Hepatocyte (in vitro differentiated cells): ENCODE data around the gene HRH1. TPM values are rescaled to one million over a fixed set of nuclear protein-coding genes. Genes with fewer than 3 reads are reported as not detected.

Experiments
- DNase-seq: peaks from one replicate; pipeline ENCODE4 v3.0.0-alpha.2; 2016; ENCODE audit warnings: low spot score
- H2AFZ ChIP-seq: fragments of 200-600 bp; sonication (generic); 2 replicates; pipeline ENCODE4 v1.6.0; 2016; ENCODE audit warnings: antibody characterized with exemption, mild to moderate bottlenecking
- H3K27ac ChIP-seq: fragments of 200-600 bp; sonication (generic); 2 replicates; pipeline ENCODE4 v1.5.1; 2016; ENCODE audit warnings: mild to moderate bottlenecking
- H3K27me3 ChIP-seq: fragments of 200-600 bp; sonication (generic); 2 replicates; pipeline ENCODE4 v1.6.1; 2016
- H3K36me3 ChIP-seq: fragments of 200-600 bp; sonication (generic); replicated peaks from 2 replicates; pipeline ENCODE4 v1.5.1; 2016; ENCODE audit warnings: low read depth; ENCODE audit not compliant: insufficient read depth
- H3K4me1 ChIP-seq: fragments of 200-600 bp; sonication (generic); 2 replicates; pipeline ENCODE4 v1.5.1; 2016; ENCODE audit warnings: mild to moderate bottlenecking, moderate library complexity; ENCODE audit not compliant: insufficient read depth
- H3K4me2 ChIP-seq: fragments of 200-600 bp; sonication (generic); 2 replicates; pipeline ENCODE4 v1.6.0; 2016
- H3K4me3 ChIP-seq: fragments of 200-600 bp; sonication (generic); 2 replicates; pipeline ENCODE4 v1.5.1; 2016; ENCODE audit warnings: mild to moderate bottlenecking
- H3K79me2 ChIP-seq: fragments of 200-600 bp; sonication (generic); 2 replicates; pipeline ENCODE4 v1.6.0; 2017; ENCODE audit warnings: mild to moderate bottlenecking
- H3K9me2 ChIP-seq: fragments of 200-600 bp; sonication (generic); replicated peaks from 2 replicates; pipeline ENCODE4 v1.6.0; 2017; ENCODE audit warnings: mild to moderate bottlenecking; ENCODE audit not compliant: insufficient read depth
- H3K9me3 ChIP-seq: fragments of 200-600 bp; sonication (generic); 2 replicates; pipeline ENCODE4 v1.5.1; 2016; ENCODE audit warnings: low read depth, mild to moderate bottlenecking
- H4K20me1 ChIP-seq: fragments of 200-600 bp; sonication (generic); 2 replicates; pipeline ENCODE4 v1.6.0; 2016; ENCODE audit warnings: mild to moderate bottlenecking; ENCODE audit not compliant: insufficient read depth, poor library complexity, severe bottlenecking
- EZH2 ChIP-seq: fragments of 200-600 bp; sonication (generic); IDR thresholded peaks from 2 replicates; pipeline ENCODE4 v1.6.1; 2016; ENCODE audit warnings: antibody characterized with exemption, mild to moderate bottlenecking, borderline replicate concordance
- EZH2phosphoT487 ChIP-seq: fragments of 200-600 bp; sonication (generic); IDR thresholded peaks from one replicate; pipeline ENCODE4 v1.6.1; 2018; ENCODE audit warnings: antibody characterized with exemption, mild to moderate bottlenecking, low read depth, moderate library complexity; ENCODE audit not compliant: unreplicated experiment, severe bottlenecking
- WGBS: methylation state at CpG from one replicate; pipeline ENCODE4 v1.1.6; 2016; ENCODE audit warnings: low lambda C conversion rate; ENCODE audit errors: missing lambda C conversion rate; 5-methylcytosine and 5-hydroxymethylcytosine counted together
- polyA plus RNA-seq: library from polyadenylated mRNA; unstranded; fragments of >200 nt; fragmentation: Nextera tagmentation; extraction: Ambion mirVana; gene quantifications from 2 replicates; pipeline ENCODE4 v1.2.1, GENCODE V29; 2016
- total RNA-seq: library from RNA; depleted of rRNA; stranded (reverse); fragments of >200 nt; gene quantifications from 2 replicates; pipeline ENCODE4 v1.2.3, GENCODE V29; 2014
- TF ChIP-seq, protein P1 (sequence below): fragments of 200-600 bp; sonication (generic); IDR thresholded peaks from 2 replicates; pipeline ENCODE4 v1.5.1; 2016; ENCODE audit warnings: antibody characterized with exemption, mild to moderate bottlenecking; ENCODE audit not compliant: poor library complexity

Gene HRH1
- total and polyA plus RNA-seq, 2 experiments from 2014 or later: 3.3 to 5.1 TPM

DNA sequence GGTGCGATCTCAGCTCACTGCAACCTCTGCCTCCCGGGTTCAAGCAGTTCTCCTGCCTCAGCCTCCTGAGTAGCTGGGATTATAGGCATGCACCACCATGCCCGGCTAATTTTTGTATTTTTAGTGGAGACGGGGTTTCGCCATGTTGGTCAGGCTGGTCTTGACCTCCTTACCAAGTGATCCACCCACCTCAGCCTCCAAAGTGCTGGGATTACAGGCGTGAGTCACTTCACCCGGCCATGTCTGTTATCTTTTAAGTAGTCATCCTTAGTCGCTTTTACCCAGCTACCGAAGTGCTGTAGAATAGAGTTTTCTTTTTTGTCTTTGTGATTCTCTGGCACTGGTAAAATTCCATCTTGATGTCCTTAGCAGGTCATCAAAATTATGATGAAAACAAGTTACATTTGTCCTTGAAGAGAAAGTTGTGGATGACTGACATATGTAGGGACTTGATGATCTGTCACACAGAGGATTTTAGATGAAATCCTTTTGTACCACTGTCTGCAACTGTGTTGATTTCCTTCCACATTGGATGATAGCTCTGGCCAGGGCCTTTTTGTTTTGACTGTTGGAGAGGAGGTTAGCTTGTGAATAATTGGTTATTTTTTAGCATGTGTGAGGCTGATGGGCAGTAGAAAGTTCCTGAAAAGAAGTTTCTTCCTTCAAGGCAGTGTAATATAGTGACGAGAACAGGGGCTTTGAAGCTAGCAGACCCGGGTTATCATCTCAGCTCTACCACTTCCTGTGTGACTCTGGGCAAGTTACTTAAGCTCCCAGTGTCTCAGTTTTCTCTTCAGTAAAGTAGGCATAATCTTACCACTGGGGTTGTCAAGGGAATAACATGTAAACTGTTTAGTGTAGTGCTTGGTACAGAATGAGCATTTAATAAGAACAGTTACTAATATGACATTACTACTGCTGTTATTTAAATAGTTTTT is 136.7 kb downstream of the HRH1 start:
- no peaks in the 10 kb centered on the region for H3K9me2 ChIP-seq
- peaks cover 16% of the 10 kb centered on the region for H3K4me1 ChIP-seq
- no peak overlapping the region for H3K4me3 ChIP-seq
- DNase-seq: no peak
- H3K4me2 ChIP-seq: no peak overlapping the region
- H3K36me3 ChIP-seq: no peaks in the 10 kb centered on the region
- WGBS: 76% methylated on average over 11 of the region's 11 CpGs
- H4K20me1 ChIP-seq: no peaks in the 10 kb centered on the region
- TF ChIP-seq, protein P1, sequence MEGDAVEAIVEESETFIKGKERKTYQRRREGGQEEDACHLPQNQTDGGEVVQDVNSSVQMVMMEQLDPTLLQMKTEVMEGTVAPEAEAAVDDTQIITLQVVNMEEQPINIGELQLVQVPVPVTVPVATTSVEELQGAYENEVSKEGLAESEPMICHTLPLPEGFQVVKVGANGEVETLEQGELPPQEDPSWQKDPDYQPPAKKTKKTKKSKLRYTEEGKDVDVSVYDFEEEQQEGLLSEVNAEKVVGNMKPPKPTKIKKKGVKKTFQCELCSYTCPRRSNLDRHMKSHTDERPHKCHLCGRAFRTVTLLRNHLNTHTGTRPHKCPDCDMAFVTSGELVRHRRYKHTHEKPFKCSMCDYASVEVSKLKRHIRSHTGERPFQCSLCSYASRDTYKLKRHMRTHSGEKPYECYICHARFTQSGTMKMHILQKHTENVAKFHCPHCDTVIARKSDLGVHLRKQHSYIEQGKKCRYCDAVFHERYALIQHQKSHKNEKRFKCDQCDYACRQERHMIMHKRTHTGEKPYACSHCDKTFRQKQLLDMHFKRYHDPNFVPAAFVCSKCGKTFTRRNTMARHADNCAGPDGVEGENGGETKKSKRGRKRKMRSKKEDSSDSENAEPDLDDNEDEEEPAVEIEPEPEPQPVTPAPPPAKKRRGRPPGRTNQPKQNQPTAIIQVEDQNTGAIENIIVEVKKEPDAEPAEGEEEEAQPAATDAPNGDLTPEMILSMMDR: no peak
- TF ChIP-seq EZH2 (no peak), EZH2phosphoT487 (no peak)
- peaks cover 4% of the 10 kb centered on the region for H3K79me2 ChIP-seq
- peak overlapping the region; percentile 19 for H3K27ac ChIP-seq
- H3K27me3 ChIP-seq: no peaks in the 10 kb centered on the region
- no peak overlapping the region for H2AFZ ChIP-seq
- no peaks in the 10 kb centered on the region for H3K9me3 ChIP-seq

DNA sequence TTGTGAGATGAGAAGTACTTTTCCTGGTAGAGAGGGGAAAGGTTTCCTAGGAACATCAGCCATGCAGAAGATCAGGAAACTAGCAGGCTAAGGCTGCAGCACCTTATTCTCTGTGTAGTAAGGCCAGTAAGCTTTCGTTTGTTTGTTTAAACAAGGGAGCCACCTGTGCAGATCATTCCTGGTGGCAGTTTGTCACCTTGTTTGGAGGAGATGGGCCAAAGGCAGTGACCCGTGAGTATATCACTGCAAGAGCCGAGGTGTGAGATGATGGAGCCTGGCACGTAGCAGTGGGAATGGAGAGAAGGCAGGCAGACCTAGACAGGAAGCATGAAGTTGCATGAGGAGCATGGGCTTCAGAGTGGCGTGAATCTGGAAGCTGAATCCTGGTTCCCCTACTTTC is 137.5 kb downstream of the HRH1 start:
- Histone ChIP-seq H3K36me3 (no peaks in the 10 kb centered on the region), H3K27ac (no peak overlapping the region), H3K9me3 (no peaks in the 10 kb centered on the region), H4K20me1 (no peaks in the 10 kb centered on the region), H2AFZ (no peak overlapping the region), H3K79me2 (peaks cover 4% of the 10 kb centered on the region), H3K4me3 (no peak overlapping the region), H3K9me2 (no peaks in the 10 kb centered on the region), H3K4me2 (no peak overlapping the region), H3K27me3 (no peaks in the 10 kb centered on the region), H3K4me1 (peaks cover 15% of the 10 kb centered on the region)
- no peak for DNase-seq
- WGBS: 88% methylated on average over 5 of the region's 5 CpGs
- no peak for TF ChIP-seq EZH2phosphoT487
- no peak for TF ChIP-seq EZH2
- TF ChIP-seq, protein P1: no peak

DNA sequence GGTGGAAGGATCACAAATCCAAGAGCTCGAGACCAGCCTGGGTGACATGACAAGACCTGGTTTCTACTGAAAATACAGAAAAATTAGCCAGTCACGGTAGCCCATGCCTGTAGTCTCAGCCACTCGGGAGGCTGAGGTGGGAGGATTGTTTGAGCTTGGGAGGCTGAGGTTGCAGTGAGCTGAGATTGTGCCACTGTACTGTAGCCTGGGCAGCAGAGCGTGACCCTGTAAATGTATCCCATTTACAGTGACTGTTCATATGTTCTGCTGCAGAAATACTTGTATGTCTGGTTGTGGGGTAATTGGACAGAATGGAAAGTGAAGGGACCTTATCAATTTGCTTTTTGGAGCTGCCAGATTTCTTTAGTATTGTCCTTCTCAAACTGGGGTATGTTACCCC is 142.8 kb downstream of the HRH1 start:
- no peak overlapping the region for H3K4me2 ChIP-seq
- WGBS: 92% methylated on average over 4 of the region's 4 CpGs
- no peaks in the 10 kb centered on the region for H3K9me3 ChIP-seq
- no peak overlapping the region for H2AFZ ChIP-seq
- H3K27ac ChIP-seq: no peak overlapping the region
- H4K20me1 ChIP-seq: no peaks in the 10 kb centered on the region
- H3K4me3 ChIP-seq: no peak overlapping the region
- no peak for DNase-seq
- no peaks in the 10 kb centered on the region for H3K4me1 ChIP-seq
- H3K79me2 ChIP-seq: peaks cover 4% of the 10 kb centered on the region
- no peaks in the 10 kb centered on the region for H3K27me3 ChIP-seq
- TF ChIP-seq, protein P1: no peak
- TF ChIP-seq EZH2 (no peak), EZH2phosphoT487 (no peak)
- no peaks in the 10 kb centered on the region for H3K9me2 ChIP-seq
- H3K36me3 ChIP-seq: no peaks in the 10 kb centered on the region
